GM12878 (cell line): ENCODE data around the gene PKD1L1.

Experiments
- ATF7 ChIP-seq: fragments of 450-650 bp; IDR thresholded peaks from 2 replicates; pipeline ENCODE4 v1.6.1; 2016; ENCODE audit warnings: low read depth, mild to moderate bottlenecking
- CEBPB ChIP-seq, 2 experiments: fragments of 150-350 bp in 1 of 2; IDR thresholded peaks; 2 replicates each; pipeline ENCODE4 v1.6.1; 2012 to 2014; ENCODE audit warnings: low read depth in 2 of 2, low read length in 2 of 2, borderline replicate concordance in 1 of 2, inconsistent platforms in 1 of 2
- JUNB ChIP-seq: IDR thresholded peaks from 2 replicates; pipeline ENCODE4 v1.6.1; 2016; ENCODE audit warnings: antibody characterized with exemption, mild to moderate bottlenecking
- MXI1 ChIP-seq: fragments of 150-350 bp; IDR thresholded peaks from 2 replicates; pipeline ENCODE4 v1.6.1; 2011; ENCODE audit warnings: low read depth, mild to moderate bottlenecking, inconsistent platforms, low read length, improper control_type of control experiment
- RAD21 ChIP-seq: IDR thresholded peaks from 2 replicates; pipeline ENCODE4 v1.6.1; 2011; ENCODE audit warnings: mild to moderate bottlenecking, low read depth, low read length, moderate library complexity; ENCODE audit not compliant: insufficient read depth
- RAD51 ChIP-seq: fragments of 450-650 bp; IDR thresholded peaks from 2 replicates; pipeline ENCODE4 v1.6.1; 2016; ENCODE audit warnings: moderate library complexity, mild to moderate bottlenecking, inconsistent platforms
- TCF7 ChIP-seq: IDR thresholded peaks from 2 replicates; pipeline ENCODE4 v1.6.1; 2014; ENCODE audit warnings: antibody characterized with exemption, borderline replicate concordance
- TF ChIP-seq, protein P1 (sequence below), 3 experiments: IDR thresholded peaks in 2 of 3; conservative IDR thresholded peaks in 1 of 3; 2 replicates each; pipeline ENCODE4 v1.5.1; 2011; ENCODE audit warnings: low read depth in 3 of 3, low read length in 3 of 3, mild to moderate bottlenecking in 3 of 3, control low read depth in 2 of 3, moderate library complexity in 2 of 3, inconsistent platforms in 1 of 3, mixed read lengths in 1 of 3; ENCODE audit not compliant: control insufficient read depth in 2 of 3, insufficient read depth in 1 of 3; ENCODE audit errors: extremely low read depth in 1 of 3
- TF ChIP-seq, protein P2 (sequence below): IDR thresholded peaks from 2 replicates; pipeline ENCODE4 v1.6.1; 2012; ENCODE audit warnings: low read depth, low read length, improper control_type of control experiment
- TF ChIP-seq, protein P3 (sequence below): IDR thresholded peaks from 2 replicates; pipeline ENCODE4 v1.6.1; 2011; ENCODE audit warnings: mild to moderate bottlenecking, low read depth, low read length, moderate library complexity; ENCODE audit not compliant: insufficient replicate concordance
- TF ChIP-seq, protein P4 (sequence below): fragments of 150-350 bp; IDR thresholded peaks from 2 replicates; pipeline ENCODE4 v1.6.1; 2014; ENCODE audit warnings: mild to moderate bottlenecking, low read depth, low read length

DNA sequence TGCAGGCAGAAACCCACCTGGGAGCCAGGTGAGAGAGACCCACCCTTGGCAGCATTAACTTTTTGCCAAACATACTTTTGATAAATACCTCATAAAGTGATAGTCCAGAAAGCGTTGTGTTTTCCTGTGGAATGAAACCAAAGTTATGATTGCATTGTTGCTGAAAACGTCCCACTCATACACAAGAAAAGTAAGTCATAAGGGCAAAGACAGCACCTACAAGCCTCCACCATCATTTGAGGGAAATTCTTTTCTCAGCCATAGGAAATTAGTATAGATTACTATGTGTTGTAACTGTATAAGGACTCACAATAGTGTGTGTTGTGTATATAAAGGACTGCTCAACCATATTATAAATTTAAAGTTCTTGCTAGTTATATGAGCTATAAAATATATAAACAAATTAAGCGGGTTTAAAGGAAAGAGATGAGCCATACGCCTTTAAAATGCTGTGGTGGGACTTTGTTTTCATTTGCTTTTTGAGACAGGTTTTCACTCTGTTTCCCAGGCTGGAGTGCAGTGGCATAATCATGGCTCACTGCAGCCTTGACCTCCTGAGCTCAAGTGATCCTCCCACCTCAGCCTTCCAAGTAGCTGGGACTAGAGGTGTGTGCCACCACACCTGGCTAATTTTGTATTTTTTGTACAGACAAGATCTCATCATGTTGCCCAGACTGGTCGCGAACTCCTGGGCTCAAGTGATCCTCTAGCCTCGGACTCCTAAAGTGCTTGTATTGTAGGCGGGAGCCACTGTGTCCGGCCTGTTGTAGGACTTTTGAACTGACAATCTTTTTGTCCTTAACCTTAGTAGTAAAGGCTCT lies 160.8 kb downstream of the PKD1L1 start:
- TF ChIP-seq RAD21, result no peak
- no peak for TF ChIP-seq ATF7
- no peak for TF ChIP-seq TCF7
- TF ChIP-seq, protein P1, sequence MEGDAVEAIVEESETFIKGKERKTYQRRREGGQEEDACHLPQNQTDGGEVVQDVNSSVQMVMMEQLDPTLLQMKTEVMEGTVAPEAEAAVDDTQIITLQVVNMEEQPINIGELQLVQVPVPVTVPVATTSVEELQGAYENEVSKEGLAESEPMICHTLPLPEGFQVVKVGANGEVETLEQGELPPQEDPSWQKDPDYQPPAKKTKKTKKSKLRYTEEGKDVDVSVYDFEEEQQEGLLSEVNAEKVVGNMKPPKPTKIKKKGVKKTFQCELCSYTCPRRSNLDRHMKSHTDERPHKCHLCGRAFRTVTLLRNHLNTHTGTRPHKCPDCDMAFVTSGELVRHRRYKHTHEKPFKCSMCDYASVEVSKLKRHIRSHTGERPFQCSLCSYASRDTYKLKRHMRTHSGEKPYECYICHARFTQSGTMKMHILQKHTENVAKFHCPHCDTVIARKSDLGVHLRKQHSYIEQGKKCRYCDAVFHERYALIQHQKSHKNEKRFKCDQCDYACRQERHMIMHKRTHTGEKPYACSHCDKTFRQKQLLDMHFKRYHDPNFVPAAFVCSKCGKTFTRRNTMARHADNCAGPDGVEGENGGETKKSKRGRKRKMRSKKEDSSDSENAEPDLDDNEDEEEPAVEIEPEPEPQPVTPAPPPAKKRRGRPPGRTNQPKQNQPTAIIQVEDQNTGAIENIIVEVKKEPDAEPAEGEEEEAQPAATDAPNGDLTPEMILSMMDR (IDR thresholded peaks at IDR 0.05 in 2 of 3, conservative IDR thresholded peaks at IDR 0.05 in 1 of 3; ENCODE audit: control insufficient read depth in 2 of 3, extremely low read depth in 1 of 3, insufficient read depth in 1 of 3, low read depth in 3 of 3, low read length in 3 of 3), result no peak
- TF ChIP-seq, protein P2, sequence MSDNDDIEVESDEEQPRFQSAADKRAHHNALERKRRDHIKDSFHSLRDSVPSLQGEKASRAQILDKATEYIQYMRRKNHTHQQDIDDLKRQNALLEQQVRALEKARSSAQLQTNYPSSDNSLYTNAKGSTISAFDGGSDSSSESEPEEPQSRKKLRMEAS, result no peak
- TF ChIP-seq, protein P3, sequence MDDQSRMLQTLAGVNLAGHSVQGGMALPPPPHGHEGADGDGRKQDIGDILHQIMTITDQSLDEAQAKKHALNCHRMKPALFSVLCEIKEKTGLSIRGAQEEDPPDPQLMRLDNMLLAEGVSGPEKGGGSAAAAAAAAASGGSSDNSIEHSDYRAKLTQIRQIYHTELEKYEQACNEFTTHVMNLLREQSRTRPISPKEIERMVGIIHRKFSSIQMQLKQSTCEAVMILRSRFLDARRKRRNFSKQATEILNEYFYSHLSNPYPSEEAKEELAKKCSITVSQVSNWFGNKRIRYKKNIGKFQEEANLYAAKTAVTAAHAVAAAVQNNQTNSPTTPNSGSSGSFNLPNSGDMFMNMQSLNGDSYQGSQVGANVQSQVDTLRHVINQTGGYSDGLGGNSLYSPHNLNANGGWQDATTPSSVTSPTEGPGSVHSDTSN, result no peak
- TF ChIP-seq RAD51, result no peak
- no peak for TF ChIP-seq JUNB
- TF ChIP-seq MXI1, result no peak
- TF ChIP-seq, protein P4, sequence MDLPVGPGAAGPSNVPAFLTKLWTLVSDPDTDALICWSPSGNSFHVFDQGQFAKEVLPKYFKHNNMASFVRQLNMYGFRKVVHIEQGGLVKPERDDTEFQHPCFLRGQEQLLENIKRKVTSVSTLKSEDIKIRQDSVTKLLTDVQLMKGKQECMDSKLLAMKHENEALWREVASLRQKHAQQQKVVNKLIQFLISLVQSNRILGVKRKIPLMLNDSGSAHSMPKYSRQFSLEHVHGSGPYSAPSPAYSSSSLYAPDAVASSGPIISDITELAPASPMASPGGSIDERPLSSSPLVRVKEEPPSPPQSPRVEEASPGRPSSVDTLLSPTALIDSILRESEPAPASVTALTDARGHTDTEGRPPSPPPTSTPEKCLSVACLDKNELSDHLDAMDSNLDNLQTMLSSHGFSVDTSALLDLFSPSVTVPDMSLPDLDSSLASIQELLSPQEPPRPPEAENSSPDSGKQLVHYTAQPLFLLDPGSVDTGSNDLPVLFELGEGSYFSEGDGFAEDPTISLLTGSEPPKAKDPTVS, result no peak
- no peak for TF ChIP-seq CEBPB (IDR thresholded peaks at IDR 0.05; ENCODE audit: borderline replicate concordance in 1 of 2, low read depth in 2 of 2, low read length in 2 of 2)
